ENCODE measurements around the gene UFD1.
"Not testable (repeated sequence)": the region's sequence is repeated elsewhere in the genome, so short reads cannot be mapped to it uniquely, and the experiment has no call there.

UFD1 gene

GRCh38 chr22:19446603-19447329, 32.2 kb downstream of the UFD1 start:
- DNase-seq, result no peak

GRCh38 chr22:19445279-19445982, 33.6 kb downstream of the UFD1 start:
- DNase-seq, result not testable (repeated sequence)

- no peak for DNase-seq
These were observed 35.3 kb downstream of the UFD1 start for GRCh38 chr22:19443544-19444211.

- DNase-seq, result no peak
These were observed 36.8 kb downstream of the UFD1 start for GRCh38 chr22:19442166-19442565.

GRCh38 chr22:19440411-19441195, 38.4 kb downstream of the UFD1 start:
- DNase-seq, result no peak

GRCh38 chr22:19438298-19438697, 40.7 kb downstream of the UFD1 start:
- DNase-seq, result no peak

GRCh38 chr22:19436444-19437161, 42.4 kb downstream of the UFD1 start:
- not testable (repeated sequence) for DNase-seq

- no peak for DNase-seq
These were observed 44.0 kb downstream of the UFD1 start for GRCh38 chr22:19434829-19435580.

- DNase-seq, result no peak
These were observed 44.6 kb downstream of the UFD1 start for GRCh38 chr22:19434401-19434800.

- DNase-seq, result peak; percentile 85
These were observed 46.7 kb downstream of the UFD1 start, which contains the start of gene MRPL40 for GRCh38 chr22:19432133-19432851. MRPL40 (plus strand) TSS chr22:19432545; CDS start chr22:19432555, 10 bp downstream.

- DNase-seq, result peak; percentile 82
These were observed 47.3 kb downstream of the UFD1 start, which contains the start of gene HIRA for GRCh38 chr22:19431649-19432132. HIRA (minus strand) TSS chr22:19431733; CDS start chr22:19431476, 257 bp downstream.

- peak; percentile 14 for DNase-seq
These were observed 48.0 kb downstream of the UFD1 start for GRCh38 chr22:19430890-19431541.

GRCh38 chr22:19429950-19430889, 48.8 kb downstream of the UFD1 start:
- DNase-seq, result peak; percentile 22

- DNase-seq, result no peak
These were observed 54.9 kb downstream of the UFD1 start for GRCh38 chr22:19424186-19424500.

GRCh38 chr22:19422440-19423301, 56.3 kb downstream of the UFD1 start:
- DNase-seq, result no peak

GRCh38 chr22:19420321-19420720, 58.7 kb downstream of the UFD1 start:
- no peak for DNase-seq

GRCh38 chr22:19419464-19420178, 59.4 kb downstream of the UFD1 start:
- DNase-seq, result peak; percentile 39

Data from activated gamma-delta T cell treated with Interleukin-2 at 50 U/mL for 16 hours (primary cell).